Neural cell (in vitro differentiated cells): Measurements from ENCODE around the gene KCNE1. TPM values are rescaled to one million over a fixed set of nuclear protein-coding genes. Genes with fewer than 3 reads are reported as not detected.

Experiments
- H2AFZ ChIP-seq: fragments of 200-600, 300-800 bp; sonication (generic), shearing (Covaris generic); 2 replicates; pipeline ENCODE4 v1.6.0; 2014; ENCODE audit warnings: low read depth, mild to moderate bottlenecking, antibody characterized with exemption, low read length, moderate library complexity
- H3F3A ChIP-seq: fragments of 200-600 bp; shearing (Covaris generic); 2 replicates; pipeline ENCODE4 v1.6.1; 2016; ENCODE audit warnings: mild to moderate bottlenecking, moderate library complexity, mixed read lengths, antibody characterized with exemption, low read length; ENCODE audit not compliant: insufficient read depth, poor library complexity, severe bottlenecking
- H3K27ac ChIP-seq: fragments of 200-600, 300-800 bp; sonication (generic), shearing (Covaris generic); 2 replicates; pipeline ENCODE4 v1.5.1; 2014; ENCODE audit warnings: mild to moderate bottlenecking, low read length, moderate library complexity
- H3K27me3 ChIP-seq: fragments of 300-800, 200-600 bp; sonication (generic), shearing (Covaris generic); 2 replicates; pipeline ENCODE4 v1.6.0; 2014; ENCODE audit warnings: mild to moderate bottlenecking, low read depth, low read length, moderate library complexity; ENCODE audit not compliant: insufficient read depth
- H3K36me3 ChIP-seq: fragments of 300-800, 200-600 bp; sonication (generic), shearing (Covaris generic); 2 replicates; pipeline ENCODE4 v1.5.1; 2014; ENCODE audit warnings: mild to moderate bottlenecking, antibody characterized with exemption, low read length, moderate library complexity; ENCODE audit not compliant: insufficient read depth
- H3K4me2 ChIP-seq: fragments of 300-800, 200-600 bp; sonication (generic), shearing (Covaris generic); 2 replicates; pipeline ENCODE4 v1.6.0; 2014; ENCODE audit warnings: mild to moderate bottlenecking, low read length
- H3K4me3 ChIP-seq: fragments of 300-800, 200-600 bp; sonication (generic), shearing (Covaris generic); 2 replicates; pipeline ENCODE4 v1.5.1; 2014; ENCODE audit warnings: mild to moderate bottlenecking, low read length, moderate library complexity
- H3K79me2 ChIP-seq: fragments of 200-600 bp; shearing (Covaris generic); replicated peaks from 2 replicates; pipeline ENCODE4 v1.6.0; 2014; ENCODE audit warnings: mild to moderate bottlenecking, low read length, moderate library complexity; ENCODE audit not compliant: insufficient read depth
- H3K9ac ChIP-seq: fragments of 300-800, 200-600 bp; sonication (generic), shearing (Covaris generic); 2 replicates; pipeline ENCODE4 v1.6.1; 2016; ENCODE audit warnings: mild to moderate bottlenecking, low read length, mixed read lengths
- H3K9me2 ChIP-seq: fragments of 200-600 bp; shearing (Covaris generic); 2 replicates; pipeline ENCODE4 v1.6.1; 2016; ENCODE audit warnings: mild to moderate bottlenecking, low read length, mixed read lengths; ENCODE audit not compliant: insufficient read depth
- H3K9me3 ChIP-seq: fragments of 200-600, 300-800 bp; sonication (generic), shearing (Covaris generic); 2 replicates; pipeline ENCODE4 v1.6.1; 2016; ENCODE audit warnings: mild to moderate bottlenecking, mixed run types, low read length, moderate library complexity, mixed read lengths
- H4K20me1 ChIP-seq: fragments of 200-600 bp; shearing (Covaris generic); 2 replicates; pipeline ENCODE4 v1.6.1; 2016; ENCODE audit warnings: mild to moderate bottlenecking, mixed run types; ENCODE audit not compliant: insufficient read depth
- EP300 ChIP-seq: fragments of 450-650 bp; conservative IDR thresholded peaks from 2 replicates; pipeline ENCODE4 v1.6.1; 2014; ENCODE audit warnings: antibody characterized with exemption, mild to moderate bottlenecking, moderate library complexity; ENCODE audit not compliant: poor library complexity, severe bottlenecking
- EZH2 ChIP-seq: fragments of 200-600, 300-800 bp; shearing (Covaris generic), sonication (generic); IDR thresholded peaks from 2 replicates; pipeline ENCODE4 v1.6.1; 2014; ENCODE audit warnings: antibody characterized with exemption, low read length, borderline replicate concordance, mild to moderate bottlenecking; ENCODE audit not compliant: insufficient read depth, poor library complexity, severe bottlenecking
- MXI1 ChIP-seq: fragments of 450-650 bp; conservative IDR thresholded peaks from 2 replicates; pipeline ENCODE4 v1.6.1; 2014; ENCODE audit warnings: antibody characterized with exemption, mild to moderate bottlenecking; ENCODE audit not compliant: poor library complexity, severe bottlenecking
- POLR2AphosphoS5 ChIP-seq: IDR thresholded peaks from 2 replicates; pipeline ENCODE4 v1.6.1; 2012
- RAD21 ChIP-seq: fragments of 450-650 bp; conservative IDR thresholded peaks from 2 replicates; pipeline ENCODE4 v1.6.1; 2014; ENCODE audit warnings: antibody characterized with exemption, mild to moderate bottlenecking, moderate library complexity
- SMC3 ChIP-seq: fragments of 450-650 bp; conservative IDR thresholded peaks from 2 replicates; pipeline ENCODE4 v1.6.1; 2014; ENCODE audit warnings: antibody characterized with exemption, mild to moderate bottlenecking, moderate library complexity; ENCODE audit not compliant: poor library complexity
- TAF1 ChIP-seq: IDR thresholded peaks from 2 replicates; pipeline ENCODE4 v1.6.1; 2012; ENCODE audit warnings: low read depth
- polyA plus RNA-seq: library from polyadenylated mRNA; depleted of rRNA; stranded (reverse); fragments of >200 nt; gene quantifications from 2 replicates; pipeline ENCODE4 v1.2.3, GENCODE V29; 2014
- TF ChIP-seq, protein P1 (sequence below): IDR thresholded peaks from 2 replicates; pipeline ENCODE4 v1.6.1; 2012; ENCODE audit warnings: borderline replicate concordance
- TF ChIP-seq, protein P2 (sequence below): fragments of 450-650 bp; IDR thresholded peaks from 2 replicates; pipeline ENCODE4 v1.5.1; 2014; ENCODE audit warnings: antibody characterized with exemption, mild to moderate bottlenecking, moderate library complexity; ENCODE audit not compliant: poor library complexity, severe bottlenecking

Gene KCNE1
- polyA plus RNA-seq, 1 donor from 2014 or later: not detected

DNA sequence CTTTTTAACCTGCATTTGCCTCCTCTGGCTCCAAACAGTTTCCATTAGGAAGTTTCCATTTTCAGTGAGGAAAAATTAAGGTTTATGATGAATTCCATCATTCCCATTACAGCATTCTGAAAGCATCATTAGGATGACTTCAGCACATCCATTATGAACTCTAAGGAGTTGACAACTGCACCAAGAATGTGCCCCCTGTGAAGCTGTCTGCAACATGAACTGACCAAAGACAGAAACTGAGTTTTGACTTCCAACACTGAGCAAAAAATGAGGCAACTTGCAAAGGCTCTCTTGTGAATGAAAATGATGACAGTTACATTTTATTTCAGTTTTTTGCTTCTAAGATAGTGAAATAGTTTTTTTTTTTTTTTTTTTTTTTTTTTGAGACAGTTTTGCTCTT lies 18.3 kb upstream of the KCNE1 start:
- Histone ChIP-seq H3K27ac (no peak overlapping the region), H3K9me3 (no peaks in the 10 kb centered on the region), H3K27me3 (no peaks in the 10 kb centered on the region), H3K36me3 (no peaks in the 10 kb centered on the region), H2AFZ (no peak overlapping the region), H3K4me2 (no peak overlapping the region), H3K4me3 (no peak overlapping the region), H4K20me1 (no peaks in the 10 kb centered on the region), H3K79me2 (no peaks in the 10 kb centered on the region), H3K9ac (no peak overlapping the region), H3K9me2 (no peaks in the 10 kb centered on the region), H3F3A (no peaks in the 10 kb centered on the region)
- TF ChIP-seq EP300 (no peak), MXI1 (no peak), RAD21 (no peak), TAF1 (no peak), SMC3 (no peak), POLR2AphosphoS5 (no peak), EZH2 (no peak)
- TF ChIP-seq, protein P1, sequence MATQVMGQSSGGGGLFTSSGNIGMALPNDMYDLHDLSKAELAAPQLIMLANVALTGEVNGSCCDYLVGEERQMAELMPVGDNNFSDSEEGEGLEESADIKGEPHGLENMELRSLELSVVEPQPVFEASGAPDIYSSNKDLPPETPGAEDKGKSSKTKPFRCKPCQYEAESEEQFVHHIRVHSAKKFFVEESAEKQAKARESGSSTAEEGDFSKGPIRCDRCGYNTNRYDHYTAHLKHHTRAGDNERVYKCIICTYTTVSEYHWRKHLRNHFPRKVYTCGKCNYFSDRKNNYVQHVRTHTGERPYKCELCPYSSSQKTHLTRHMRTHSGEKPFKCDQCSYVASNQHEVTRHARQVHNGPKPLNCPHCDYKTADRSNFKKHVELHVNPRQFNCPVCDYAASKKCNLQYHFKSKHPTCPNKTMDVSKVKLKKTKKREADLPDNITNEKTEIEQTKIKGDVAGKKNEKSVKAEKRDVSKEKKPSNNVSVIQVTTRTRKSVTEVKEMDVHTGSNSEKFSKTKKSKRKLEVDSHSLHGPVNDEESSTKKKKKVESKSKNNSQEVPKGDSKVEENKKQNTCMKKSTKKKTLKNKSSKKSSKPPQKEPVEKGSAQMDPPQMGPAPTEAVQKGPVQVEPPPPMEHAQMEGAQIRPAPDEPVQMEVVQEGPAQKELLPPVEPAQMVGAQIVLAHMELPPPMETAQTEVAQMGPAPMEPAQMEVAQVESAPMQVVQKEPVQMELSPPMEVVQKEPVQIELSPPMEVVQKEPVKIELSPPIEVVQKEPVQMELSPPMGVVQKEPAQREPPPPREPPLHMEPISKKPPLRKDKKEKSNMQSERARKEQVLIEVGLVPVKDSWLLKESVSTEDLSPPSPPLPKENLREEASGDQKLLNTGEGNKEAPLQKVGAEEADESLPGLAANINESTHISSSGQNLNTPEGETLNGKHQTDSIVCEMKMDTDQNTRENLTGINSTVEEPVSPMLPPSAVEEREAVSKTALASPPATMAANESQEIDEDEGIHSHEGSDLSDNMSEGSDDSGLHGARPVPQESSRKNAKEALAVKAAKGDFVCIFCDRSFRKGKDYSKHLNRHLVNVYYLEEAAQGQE: no peak
- TF ChIP-seq, protein P2, sequence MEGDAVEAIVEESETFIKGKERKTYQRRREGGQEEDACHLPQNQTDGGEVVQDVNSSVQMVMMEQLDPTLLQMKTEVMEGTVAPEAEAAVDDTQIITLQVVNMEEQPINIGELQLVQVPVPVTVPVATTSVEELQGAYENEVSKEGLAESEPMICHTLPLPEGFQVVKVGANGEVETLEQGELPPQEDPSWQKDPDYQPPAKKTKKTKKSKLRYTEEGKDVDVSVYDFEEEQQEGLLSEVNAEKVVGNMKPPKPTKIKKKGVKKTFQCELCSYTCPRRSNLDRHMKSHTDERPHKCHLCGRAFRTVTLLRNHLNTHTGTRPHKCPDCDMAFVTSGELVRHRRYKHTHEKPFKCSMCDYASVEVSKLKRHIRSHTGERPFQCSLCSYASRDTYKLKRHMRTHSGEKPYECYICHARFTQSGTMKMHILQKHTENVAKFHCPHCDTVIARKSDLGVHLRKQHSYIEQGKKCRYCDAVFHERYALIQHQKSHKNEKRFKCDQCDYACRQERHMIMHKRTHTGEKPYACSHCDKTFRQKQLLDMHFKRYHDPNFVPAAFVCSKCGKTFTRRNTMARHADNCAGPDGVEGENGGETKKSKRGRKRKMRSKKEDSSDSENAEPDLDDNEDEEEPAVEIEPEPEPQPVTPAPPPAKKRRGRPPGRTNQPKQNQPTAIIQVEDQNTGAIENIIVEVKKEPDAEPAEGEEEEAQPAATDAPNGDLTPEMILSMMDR: no peak

DNA sequence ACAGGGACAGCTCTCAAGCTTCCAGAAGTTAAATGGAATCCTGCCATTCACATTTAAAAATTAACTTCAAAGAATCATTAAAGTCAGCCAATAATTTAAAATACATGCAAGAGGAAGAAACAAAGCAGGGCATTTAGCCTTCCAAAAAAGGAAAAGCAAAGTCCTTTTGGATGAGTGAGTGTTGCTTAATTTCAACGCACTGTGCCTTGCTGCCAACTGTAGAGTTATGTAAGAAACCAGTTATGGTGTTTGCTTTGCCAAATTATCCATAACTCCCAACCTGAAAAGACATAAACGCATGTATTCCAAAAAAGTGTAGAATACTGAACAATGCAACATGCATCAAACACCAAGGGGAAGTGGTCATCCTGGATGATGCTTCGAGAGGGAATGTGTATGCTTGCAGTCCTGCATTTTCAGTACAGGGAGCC lies 16.1 kb upstream of the KCNE1 start:
- Histone ChIP-seq H3K4me2 (no peak overlapping the region), H3K4me3 (no peak overlapping the region)
- TF ChIP-seq TAF1 (no peak), SMC3 (no peak), POLR2AphosphoS5 (no peak), MXI1 (no peak)
- TF ChIP-seq, protein P2: no peak

More for the DNA sequence above, 16.1 kb upstream of the KCNE1 start:
- H3K27me3 ChIP-seq: no peaks in the 10 kb centered on the region
- H3K9me3 ChIP-seq: no peaks in the 10 kb centered on the region
- no peaks in the 10 kb centered on the region for H3K9me2 ChIP-seq
- no peaks in the 10 kb centered on the region for H3K36me3 ChIP-seq
- H2AFZ ChIP-seq: no peak overlapping the region
- H3F3A ChIP-seq: no peaks in the 10 kb centered on the region
- H3K79me2 ChIP-seq: no peaks in the 10 kb centered on the region
- no peak overlapping the region for H3K9ac ChIP-seq
- no peak overlapping the region for H3K27ac ChIP-seq
- no peaks in the 10 kb centered on the region for H4K20me1 ChIP-seq
